Panc1 (cell line): Measurements from ENCODE around the gene GRK1. TPM values are rescaled to one million over a fixed set of nuclear protein-coding genes. Genes with fewer than 3 reads are reported as not detected.

Experiments used
- ATAC-seq: fragments of 200-7000 bp; cut with Tn5 transposase; 2 replicates; pipeline ENCODE4 v1.9.1; 2020; ENCODE audit warnings: mild to moderate bottlenecking, moderate library complexity
- BruUV-seq: library from RNA; stranded (reverse); fragments of 400-500 nt; replicated peaks from 2 replicates; lab custom pipeline; 2021; lab: Mats Ljungman, UMichigan
- CTCF ChIA-PET: fragments of 300-600 bp; sonication (Branson Sonifier 250); formaldehyde crosslinking; loops from one replicate; lab custom pipeline; 2022; ENCODE audit warnings: antibody characterized with exemption; lab: Charles Lee
- POLR2A ChIA-PET: fragments of 300-600 bp; sonication (Branson Sonifier 250); formaldehyde crosslinking; loops from one replicate; lab custom pipeline; 2022; ENCODE audit warnings: antibody characterized with exemption; lab: Charles Lee
- DNase-seq: peaks from one replicate; pipeline ENCODE4 v3.0.0-alpha.2; 2010; ENCODE audit warnings: low read depth, low spot score
- H3K27ac ChIP-seq: 2 replicates; pipeline ENCODE4 v1.5.1; 2011; ENCODE audit warnings: mild to moderate bottlenecking, low read length, inconsistent platforms
- H3K27me3 ChIP-seq: fragments of 200-500 bp; sonication (Bioruptor generic); 2 replicates; pipeline ENCODE4 v1.6.0; 2014; ENCODE audit warnings: low read length, inconsistent platforms; ENCODE audit not compliant: control insufficient read depth, insufficient read depth
- H3K36me3 ChIP-seq: fragments of 200-500 bp; sonication (Bioruptor generic); 2 replicates; pipeline ENCODE4 v1.5.1; 2014; ENCODE audit warnings: inconsistent platforms, mild to moderate bottlenecking, low read length, moderate library complexity; ENCODE audit not compliant: control insufficient read depth, insufficient read depth
- H3K4me1 ChIP-seq: 2 replicates; pipeline ENCODE4 v1.5.1; 2011; ENCODE audit warnings: inconsistent platforms, mild to moderate bottlenecking, low read length, moderate library complexity; ENCODE audit not compliant: control insufficient read depth, insufficient read depth
- H3K4me3 ChIP-seq, 2 experiments: 2 replicates each; pipeline ENCODE4 v1.5.1; 2011 to 2012; ENCODE audit warnings: low read depth in 2 of 2, low read length in 2 of 2, mild to moderate bottlenecking in 2 of 2, inconsistent platforms in 1 of 2, moderate library complexity in 1 of 2
- H3K9me3 ChIP-seq: fragments of 200-500 bp; sonication (Bioruptor generic); 2 replicates; pipeline ENCODE4 v1.5.1; 2014; ENCODE audit warnings: low read depth, mild to moderate bottlenecking, inconsistent platforms, low read length, moderate library complexity; ENCODE audit not compliant: control insufficient read depth, insufficient read depth
- POLR2AphosphoS5 ChIP-seq: IDR thresholded peaks from 2 replicates; pipeline ENCODE4 v1.6.1; 2012; ENCODE audit warnings: mild to moderate bottlenecking, low read depth, low read length, moderate library complexity
- SIN3A ChIP-seq: IDR thresholded peaks from 2 replicates; pipeline ENCODE4 v1.6.1; 2012; ENCODE audit warnings: low read depth, mild to moderate bottlenecking, low read length, moderate library complexity, borderline replicate concordance; ENCODE audit not compliant: insufficient read depth
- TCF7L2 ChIP-seq: IDR thresholded peaks from 2 replicates; pipeline ENCODE4 v1.6.1; 2011; ENCODE audit warnings: mild to moderate bottlenecking, low read depth, low read length, inconsistent platforms
- in situ Hi-C: cut with HindIII; loops from 2 replicates; pipeline ENCODE4 v1.10.0; 2016; ENCODE audit warnings: low sequenced_read_pairs, low pct_unique_long_range_greater_than_20kb
- intact Hi-C: fragments of 100-400 bp; cut with micrococcal nuclease; formaldehyde crosslinking; loops from one replicate; pipeline ENCODE4 v1.10.0; 2022; ENCODE audit not compliant: unreplicated experiment
- total RNA-seq: library from RNA; stranded (reverse); gene quantifications from one replicate; pipeline ENCODE4 v1.2.1, GENCODE V29; 2021; ENCODE audit not compliant: unreplicated experiment
- TF ChIP-seq, protein P1 (sequence below): fragments of 450-650 bp; IDR thresholded peaks from 2 replicates; pipeline ENCODE4 v1.5.1; 2017; ENCODE audit warnings: mild to moderate bottlenecking
- TF ChIP-seq, protein P2 (sequence below), 2 experiments: IDR thresholded peaks; 2 replicates each; pipeline ENCODE4 v1.6.1; 2011 to 2012; ENCODE audit warnings: low read depth in 2 of 2, control low read depth in 1 of 2, low read length in 1 of 2, mild to moderate bottlenecking in 1 of 2, moderate library complexity in 1 of 2; ENCODE audit not compliant: insufficient read depth in 1 of 2

Gene GRK1
- total RNA-seq, 1 experiment from 2014 or later = 1.8 TPM

DNA sequence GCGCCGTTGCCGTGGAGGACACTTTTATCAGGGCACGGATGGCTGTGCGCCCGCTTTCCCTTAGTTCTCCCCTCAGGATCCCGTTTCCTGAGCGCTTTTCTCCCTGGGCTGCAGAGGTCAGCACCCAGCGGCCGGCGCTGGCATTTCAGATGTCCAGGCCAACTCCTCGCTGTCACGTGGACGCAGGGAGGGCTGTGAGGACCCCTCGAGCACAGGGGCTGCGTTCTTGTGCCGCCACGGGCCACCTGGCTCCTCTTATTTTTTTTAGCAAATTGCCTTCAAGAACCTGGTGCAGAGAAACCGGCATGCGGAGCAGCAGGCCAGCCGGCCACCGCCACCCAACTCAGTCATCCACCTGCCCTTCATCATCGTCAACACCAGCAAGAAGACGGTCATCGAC lies 31.3 kb upstream of the GRK1 start:
- ATAC-seq = no peak
- H3K4me1 ChIP-seq = no peaks in the 10 kb centered on the region
- intact Hi-C loops = no loop called here
- in situ Hi-C loops = no loop called here
- TF ChIP-seq, protein P1, sequence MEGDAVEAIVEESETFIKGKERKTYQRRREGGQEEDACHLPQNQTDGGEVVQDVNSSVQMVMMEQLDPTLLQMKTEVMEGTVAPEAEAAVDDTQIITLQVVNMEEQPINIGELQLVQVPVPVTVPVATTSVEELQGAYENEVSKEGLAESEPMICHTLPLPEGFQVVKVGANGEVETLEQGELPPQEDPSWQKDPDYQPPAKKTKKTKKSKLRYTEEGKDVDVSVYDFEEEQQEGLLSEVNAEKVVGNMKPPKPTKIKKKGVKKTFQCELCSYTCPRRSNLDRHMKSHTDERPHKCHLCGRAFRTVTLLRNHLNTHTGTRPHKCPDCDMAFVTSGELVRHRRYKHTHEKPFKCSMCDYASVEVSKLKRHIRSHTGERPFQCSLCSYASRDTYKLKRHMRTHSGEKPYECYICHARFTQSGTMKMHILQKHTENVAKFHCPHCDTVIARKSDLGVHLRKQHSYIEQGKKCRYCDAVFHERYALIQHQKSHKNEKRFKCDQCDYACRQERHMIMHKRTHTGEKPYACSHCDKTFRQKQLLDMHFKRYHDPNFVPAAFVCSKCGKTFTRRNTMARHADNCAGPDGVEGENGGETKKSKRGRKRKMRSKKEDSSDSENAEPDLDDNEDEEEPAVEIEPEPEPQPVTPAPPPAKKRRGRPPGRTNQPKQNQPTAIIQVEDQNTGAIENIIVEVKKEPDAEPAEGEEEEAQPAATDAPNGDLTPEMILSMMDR = no peak
- TF ChIP-seq TCF7L2 (no peak), POLR2AphosphoS5 (no peak), SIN3A (no peak)
- TF ChIP-seq, protein P2, sequence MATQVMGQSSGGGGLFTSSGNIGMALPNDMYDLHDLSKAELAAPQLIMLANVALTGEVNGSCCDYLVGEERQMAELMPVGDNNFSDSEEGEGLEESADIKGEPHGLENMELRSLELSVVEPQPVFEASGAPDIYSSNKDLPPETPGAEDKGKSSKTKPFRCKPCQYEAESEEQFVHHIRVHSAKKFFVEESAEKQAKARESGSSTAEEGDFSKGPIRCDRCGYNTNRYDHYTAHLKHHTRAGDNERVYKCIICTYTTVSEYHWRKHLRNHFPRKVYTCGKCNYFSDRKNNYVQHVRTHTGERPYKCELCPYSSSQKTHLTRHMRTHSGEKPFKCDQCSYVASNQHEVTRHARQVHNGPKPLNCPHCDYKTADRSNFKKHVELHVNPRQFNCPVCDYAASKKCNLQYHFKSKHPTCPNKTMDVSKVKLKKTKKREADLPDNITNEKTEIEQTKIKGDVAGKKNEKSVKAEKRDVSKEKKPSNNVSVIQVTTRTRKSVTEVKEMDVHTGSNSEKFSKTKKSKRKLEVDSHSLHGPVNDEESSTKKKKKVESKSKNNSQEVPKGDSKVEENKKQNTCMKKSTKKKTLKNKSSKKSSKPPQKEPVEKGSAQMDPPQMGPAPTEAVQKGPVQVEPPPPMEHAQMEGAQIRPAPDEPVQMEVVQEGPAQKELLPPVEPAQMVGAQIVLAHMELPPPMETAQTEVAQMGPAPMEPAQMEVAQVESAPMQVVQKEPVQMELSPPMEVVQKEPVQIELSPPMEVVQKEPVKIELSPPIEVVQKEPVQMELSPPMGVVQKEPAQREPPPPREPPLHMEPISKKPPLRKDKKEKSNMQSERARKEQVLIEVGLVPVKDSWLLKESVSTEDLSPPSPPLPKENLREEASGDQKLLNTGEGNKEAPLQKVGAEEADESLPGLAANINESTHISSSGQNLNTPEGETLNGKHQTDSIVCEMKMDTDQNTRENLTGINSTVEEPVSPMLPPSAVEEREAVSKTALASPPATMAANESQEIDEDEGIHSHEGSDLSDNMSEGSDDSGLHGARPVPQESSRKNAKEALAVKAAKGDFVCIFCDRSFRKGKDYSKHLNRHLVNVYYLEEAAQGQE (IDR thresholded peaks at IDR 0.05; ENCODE audit: insufficient read depth in 1 of 2, low read depth in 2 of 2, low read length in 1 of 2) = no peak
- H3K27me3 ChIP-seq = no peaks in the 10 kb centered on the region
- H3K36me3 ChIP-seq = peaks cover 6% of the 10 kb centered on the region; the same call in 1 of the 2 replicates
- no peaks in the 10 kb centered on the region for H3K9me3 ChIP-seq
- no peak overlapping the region for H3K4me3 ChIP-seq
- BruUV-seq = no TSS peak
- no peak overlapping the region for H3K27ac ChIP-seq
- ChIA-PET CTCF (no interaction called here), POLR2A (no interaction called here)
- DNase-seq = no peak

DNA sequence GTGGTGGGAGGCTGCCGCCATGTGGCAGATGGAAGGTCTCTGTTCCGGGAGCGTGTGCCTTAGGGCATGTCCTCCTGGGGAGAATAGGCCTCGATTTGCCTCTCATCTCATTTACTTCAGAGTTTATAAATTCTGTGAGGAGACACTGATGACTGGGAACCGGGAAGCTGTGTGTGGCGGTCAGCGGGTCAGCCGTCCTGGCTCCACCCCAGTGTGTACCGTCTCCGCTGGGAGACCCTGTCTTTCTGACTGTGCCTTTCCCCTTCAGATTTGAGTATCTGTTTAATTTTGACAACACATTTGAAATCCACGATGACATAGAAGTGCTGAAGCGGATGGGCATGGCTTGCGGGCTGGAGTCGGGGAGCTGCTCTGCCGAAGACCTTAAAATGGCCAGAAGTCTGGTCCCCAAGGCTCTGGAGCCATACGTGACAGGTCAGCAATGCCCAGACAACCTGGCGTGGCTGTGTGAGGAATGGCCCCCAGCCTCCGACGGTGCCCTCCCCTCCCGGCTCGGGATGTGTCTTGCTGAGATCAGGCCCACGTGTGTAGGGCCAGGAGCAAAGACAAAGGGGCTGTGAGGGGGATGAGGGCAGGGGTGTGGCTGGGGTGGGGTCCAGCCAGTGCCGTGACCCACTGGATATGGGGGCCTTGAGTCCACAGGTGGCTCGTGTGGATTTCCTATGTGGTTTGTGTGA lies 30.6 kb upstream of the GRK1 start:
- no peaks in the 10 kb centered on the region for H3K27me3 ChIP-seq
- TF ChIP-seq, protein P2 (IDR thresholded peaks at IDR 0.05; ENCODE audit: insufficient read depth in 1 of 2, low read depth in 2 of 2, low read length in 1 of 2) = no peak
- TF ChIP-seq POLR2AphosphoS5 = no peak
- H3K27ac ChIP-seq = no peak overlapping the region
- intact Hi-C loops (no loop called here), in situ Hi-C loops (no loop called here)
- ChIA-PET CTCF (no interaction called here), POLR2A (no interaction called here)
- DNase-seq (no peak), ATAC-seq (no peak)
- no peaks in the 10 kb centered on the region for H3K4me1 ChIP-seq
- H3K36me3 ChIP-seq = peaks cover 6% of the 10 kb centered on the region; the same call in 1 of the 2 replicates
- BruUV-seq = no TSS peak
- H3K9me3 ChIP-seq = no peaks in the 10 kb centered on the region
- no peak overlapping the region for H3K4me3 ChIP-seq
